DND-41 (cell line): ENCODE results near the gene ZNF581.

ENCODE experiments used
- CTCF ChIP-seq: IDR thresholded peaks from 2 replicates; pipeline ENCODE4 v1.5.1; 2012; ENCODE audit warnings: borderline replicate concordance, low read length, moderate library complexity, mild to moderate bottlenecking; ENCODE audit not compliant: poor library complexity, severe bottlenecking; ENCODE audit errors: extremely low read depth
- EZH2 ChIP-seq: IDR thresholded peaks from 3 replicates; pipeline ENCODE4 v1.6.1; 2012; ENCODE audit warnings: borderline replicate concordance, low read depth, mild to moderate bottlenecking, moderate library complexity, low read length, inconsistent platforms; ENCODE audit not compliant: severe bottlenecking

- TF ChIP-seq CTCF (no peak), EZH2 (no peak)
Observed at GRCh38 chr19:55603115-55603514, 40.3 kb upstream of the ZNF581 start.
